Amniotic stem cell (primary cell): ENCODE data around the gene UGT2A2.

Source experiments
- DNase-seq: peaks from one replicate; lab custom pipeline; 2025; lab: John Stamatoyannopoulos, UW

UGT2A2 gene

DNA sequence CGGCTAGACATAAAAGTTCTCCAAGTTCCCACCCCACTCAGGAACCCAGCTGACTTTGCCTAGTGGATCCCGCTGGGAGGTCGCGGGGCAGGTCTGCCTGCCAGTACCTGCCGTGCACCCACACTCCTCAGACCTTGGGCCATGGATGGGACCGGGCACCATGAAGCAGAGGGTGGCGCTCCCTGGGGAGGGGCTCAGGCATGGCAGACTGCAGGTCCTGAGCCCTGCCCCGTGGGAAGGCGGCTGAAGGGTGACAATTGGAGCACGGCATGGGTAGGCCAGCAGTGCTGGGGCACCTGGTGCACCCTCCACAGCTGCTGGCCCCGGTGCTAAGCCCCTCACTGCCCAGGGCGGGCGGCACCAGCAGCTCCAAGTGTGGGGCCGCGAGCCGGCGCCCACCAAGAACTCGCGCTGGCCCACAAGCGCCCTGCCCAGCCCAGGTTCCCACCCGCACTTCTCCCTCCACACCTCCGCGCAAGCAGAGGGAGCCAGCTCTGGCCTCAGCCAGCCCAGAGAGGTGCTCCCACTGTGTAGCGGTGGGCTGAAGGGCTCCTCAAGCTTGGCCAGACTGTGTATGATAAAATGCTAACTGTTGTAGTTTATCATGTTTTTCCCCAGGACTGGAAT, 63.1 kb downstream of the UGT2A2 start:
- no peak for DNase-seq

DNA sequence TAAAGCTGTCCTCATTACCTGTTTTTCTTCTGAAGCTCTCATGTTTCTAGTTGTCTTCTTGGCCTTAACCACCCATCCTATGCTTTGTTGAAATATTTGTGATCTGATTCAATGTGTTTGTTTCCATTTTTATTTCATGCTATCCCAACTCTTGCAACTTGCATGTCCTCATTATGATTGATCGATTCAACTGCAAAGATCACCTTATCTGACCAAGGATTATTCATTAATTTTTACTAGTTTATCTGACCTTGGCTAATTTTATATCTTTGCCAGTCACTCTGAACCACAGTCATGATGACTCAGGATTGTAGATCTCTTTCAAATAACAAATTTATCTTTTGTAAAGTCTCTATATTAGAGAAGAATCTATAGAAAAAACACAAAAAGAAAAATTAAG, 70.7 kb downstream of the UGT2A2 start:
- no peak for DNase-seq

DNA sequence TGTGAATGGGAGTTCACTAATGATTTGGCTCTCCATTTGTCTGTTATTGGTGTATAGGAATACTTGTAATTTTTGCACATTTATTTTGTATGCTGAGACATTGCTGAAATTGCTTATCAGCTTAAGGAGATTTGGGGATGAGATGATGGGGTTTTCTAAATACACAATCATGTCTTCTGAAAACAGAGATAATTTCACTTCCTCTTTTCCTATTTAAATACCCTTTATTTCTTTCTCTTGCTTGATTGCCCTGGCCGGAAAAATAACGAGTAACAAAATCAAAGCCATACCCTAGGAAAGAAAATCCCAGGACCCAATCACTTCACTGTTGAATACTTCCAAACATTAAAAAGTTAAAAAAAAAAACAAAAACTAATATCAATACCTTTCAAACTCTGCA, 76.0 kb downstream of the UGT2A2 start:
- DNase-seq = no peak

DNA sequence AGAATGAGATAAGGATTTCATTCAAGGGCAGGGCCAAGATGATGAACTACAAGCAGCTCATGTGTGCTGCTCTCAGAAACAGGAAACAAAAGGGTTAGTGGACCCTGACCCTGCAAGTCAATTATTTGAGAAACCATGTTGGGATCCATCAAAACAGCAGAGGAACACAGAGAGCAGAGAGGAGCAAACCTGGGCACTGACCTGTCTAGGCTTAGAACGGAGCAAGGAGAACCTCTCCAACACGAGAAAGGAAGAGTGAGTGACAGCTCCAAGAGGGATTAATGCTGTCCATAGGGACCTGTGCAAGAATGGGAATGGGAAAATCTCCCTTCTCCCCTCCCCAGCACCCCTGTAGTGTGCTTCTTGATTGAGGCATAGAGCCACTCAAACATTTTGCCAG, 89.8 kb downstream of the UGT2A2 start:
- DNase-seq = no peak

DNA sequence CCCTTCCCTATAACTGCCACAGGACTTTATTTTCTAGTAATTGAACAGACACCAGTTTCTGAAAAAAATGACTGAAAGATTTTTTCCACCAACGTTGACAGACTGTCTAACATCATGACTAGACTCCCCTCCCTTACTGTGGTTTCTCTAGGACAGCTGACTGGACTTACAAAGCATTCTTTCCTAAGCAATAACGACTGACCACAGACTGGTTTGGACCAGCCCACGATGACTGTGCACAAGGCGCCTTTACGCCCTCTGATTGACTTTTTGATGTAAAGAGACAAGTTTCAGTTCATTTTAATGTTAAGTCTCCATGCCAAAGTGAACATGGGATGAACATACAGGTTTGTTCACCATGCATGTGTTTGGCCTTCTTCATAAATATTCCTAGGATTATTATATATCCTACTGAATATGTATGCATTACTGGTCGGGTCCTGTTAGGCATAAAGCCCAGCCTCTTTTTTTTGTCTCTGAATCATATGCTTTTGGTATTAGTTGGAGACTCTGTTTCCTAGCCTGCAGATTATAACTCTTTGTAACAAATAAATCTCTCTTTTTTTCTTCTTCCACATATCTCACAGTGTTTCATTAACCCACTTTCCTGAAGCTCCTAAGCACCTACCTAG, 93.2 kb downstream of the UGT2A2 start:
- no peak for DNase-seq
